Measurements from ENCODE around the gene C1QL1. TPM values are rescaled to one million over a fixed set of nuclear protein-coding genes. Genes with fewer than 3 reads are reported as not detected.

The C1QL1 gene
- polyA plus RNA-seq, 1 donor from 2014 or later: 0.19 TPM

- TF ChIP-seq MXI1 (conservative IDR thresholded peaks at IDR 0.05; ENCODE audit: poor library complexity, severe bottlenecking): no peak
- TF ChIP-seq RAD21 (conservative IDR thresholded peaks at IDR 0.05): no peak
- TF ChIP-seq POLR2AphosphoS5 (IDR thresholded peaks at IDR 0.05): no peak
- no peak for TF ChIP-seq EP300 (conservative IDR thresholded peaks at IDR 0.05; ENCODE audit: poor library complexity, severe bottlenecking)
- TF ChIP-seq SMC3 (conservative IDR thresholded peaks at IDR 0.05; ENCODE audit: poor library complexity): no peak
- TF ChIP-seq TAF1 (IDR thresholded peaks at IDR 0.05; ENCODE audit: low read depth): no peak
- no peak for TF ChIP-seq EZH2 (IDR thresholded peaks at IDR 0.05; ENCODE audit: borderline replicate concordance, insufficient read depth, low read length, poor library complexity, severe bottlenecking)
- TF ChIP-seq CTCF (IDR thresholded peaks at IDR 0.05; ENCODE audit: poor library complexity, severe bottlenecking): no peak
- no peak for TF ChIP-seq REST (IDR thresholded peaks at IDR 0.05; ENCODE audit: borderline replicate concordance)
- no peaks in the 10 kb centered on the region for H3K36me3 ChIP-seq (ENCODE audit: insufficient read depth, low read length)
- H3K27me3 ChIP-seq (ENCODE audit: insufficient read depth, low read depth, low read length): no peaks in the 10 kb centered on the region
- H3K4me3 ChIP-seq (ENCODE audit: low read length): no peak overlapping the region
- H3K9me2 ChIP-seq (ENCODE audit: insufficient read depth, low read length): no peaks in the 10 kb centered on the region
- no peak overlapping the region for H3K9ac ChIP-seq (ENCODE audit: low read length)
- no peak overlapping the region for H3K27ac ChIP-seq (ENCODE audit: low read length)
- no peak overlapping the region for H2AFZ ChIP-seq (ENCODE audit: low read depth, low read length)
- no peaks in the 10 kb centered on the region for H3K79me2 ChIP-seq (replicated peaks; ENCODE audit: insufficient read depth, low read length)
- no peaks in the 10 kb centered on the region for H4K20me1 ChIP-seq (ENCODE audit: insufficient read depth)
- no peaks in the 10 kb centered on the region for H3F3A ChIP-seq (ENCODE audit: insufficient read depth, low read length, poor library complexity, severe bottlenecking)
- no peak overlapping the region for H3K4me2 ChIP-seq (ENCODE audit: low read length)
- no peaks in the 10 kb centered on the region for H3K9me3 ChIP-seq (ENCODE audit: low read length)
Observed at GRCh38 chr17:44931376-44931775, 36.7 kb downstream of the C1QL1 start.

GRCh38 chr17:44930667-44931066, 37.4 kb downstream of the C1QL1 start:
- no peak for TF ChIP-seq REST (IDR thresholded peaks at IDR 0.05; ENCODE audit: borderline replicate concordance)
- no peak for TF ChIP-seq SMC3 (conservative IDR thresholded peaks at IDR 0.05; ENCODE audit: poor library complexity)
- no peak for TF ChIP-seq EZH2 (IDR thresholded peaks at IDR 0.05; ENCODE audit: borderline replicate concordance, insufficient read depth, low read length, poor library complexity, severe bottlenecking)
- TF ChIP-seq CTCF (IDR thresholded peaks at IDR 0.05; ENCODE audit: poor library complexity, severe bottlenecking): no peak
- no peak for TF ChIP-seq EP300 (conservative IDR thresholded peaks at IDR 0.05; ENCODE audit: poor library complexity, severe bottlenecking)
- no peak for TF ChIP-seq TAF1 (IDR thresholded peaks at IDR 0.05; ENCODE audit: low read depth)
- no peak for TF ChIP-seq POLR2AphosphoS5 (IDR thresholded peaks at IDR 0.05)
- no peak for TF ChIP-seq RAD21 (conservative IDR thresholded peaks at IDR 0.05)
- no peak for TF ChIP-seq MXI1 (conservative IDR thresholded peaks at IDR 0.05; ENCODE audit: poor library complexity, severe bottlenecking)
- no peaks in the 10 kb centered on the region for H3K36me3 ChIP-seq (ENCODE audit: insufficient read depth, low read length)
- H3K4me2 ChIP-seq (ENCODE audit: low read length): no peak overlapping the region
- H4K20me1 ChIP-seq (ENCODE audit: insufficient read depth): no peaks in the 10 kb centered on the region
- no peak overlapping the region for H3K9ac ChIP-seq (ENCODE audit: low read length)
- H3F3A ChIP-seq (ENCODE audit: insufficient read depth, low read length, poor library complexity, severe bottlenecking): no peaks in the 10 kb centered on the region
- no peaks in the 10 kb centered on the region for H3K9me3 ChIP-seq (ENCODE audit: low read length)
- H3K4me3 ChIP-seq (ENCODE audit: low read length): no peak overlapping the region
- no peak overlapping the region for H3K27ac ChIP-seq (ENCODE audit: low read length)
- H3K27me3 ChIP-seq (ENCODE audit: insufficient read depth, low read depth, low read length): no peaks in the 10 kb centered on the region
- no peaks in the 10 kb centered on the region for H3K9me2 ChIP-seq (ENCODE audit: insufficient read depth, low read length)
- H2AFZ ChIP-seq (ENCODE audit: low read depth, low read length): no peak overlapping the region
- H3K79me2 ChIP-seq (replicated peaks; ENCODE audit: insufficient read depth, low read length): no peaks in the 10 kb centered on the region

All from neural cell (in vitro differentiated cells).